ENCODE data around the gene MAN2B1.
"Not testable (repeated sequence)": the region's sequence is repeated elsewhere in the genome, so short reads cannot be mapped to it uniquely, and the experiment has no call there.

MAN2B1 gene

DNA sequence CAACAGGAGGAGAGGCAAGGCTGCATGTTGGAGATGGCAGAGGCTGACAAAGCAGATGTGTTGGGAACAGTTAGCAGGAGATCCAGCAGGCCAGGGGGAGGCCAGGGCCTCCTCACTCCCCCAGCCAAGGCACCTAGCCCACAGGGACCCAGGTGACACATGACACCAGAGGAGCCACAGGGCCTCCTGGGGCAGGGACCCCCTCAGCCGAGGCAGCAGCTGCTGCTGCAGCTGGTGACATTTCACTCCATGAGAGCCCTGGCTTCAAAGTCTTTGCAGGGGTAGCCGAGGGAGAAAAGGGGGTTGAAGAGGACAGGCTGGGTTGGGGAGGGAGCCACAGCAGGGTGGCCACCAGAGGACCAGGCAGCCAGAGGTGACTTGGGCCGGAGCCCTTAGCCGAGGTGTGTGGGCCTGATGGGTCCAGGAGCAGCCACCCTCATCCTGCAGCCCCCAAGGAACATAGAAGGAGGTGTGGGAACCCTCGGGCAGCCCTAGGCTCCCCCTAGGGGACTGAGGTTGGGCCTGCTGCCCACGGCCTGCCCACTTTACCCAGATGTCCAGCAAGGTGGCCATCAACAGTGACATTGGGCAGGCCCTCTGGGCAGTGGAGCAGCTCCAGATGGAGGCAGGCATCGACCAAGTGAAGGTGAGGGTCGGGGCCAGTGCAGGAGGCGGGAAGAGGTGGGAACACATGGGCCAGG, 21.1 kb upstream of the MAN2B1 start, which contains the start of gene GNG14:
GNG14 (plus strand) TSS at position 503 of the 701 bp plus-strand sequence; CDS start at position 554, 51 bp downstream.
- DNase-seq = no peak

DNA sequence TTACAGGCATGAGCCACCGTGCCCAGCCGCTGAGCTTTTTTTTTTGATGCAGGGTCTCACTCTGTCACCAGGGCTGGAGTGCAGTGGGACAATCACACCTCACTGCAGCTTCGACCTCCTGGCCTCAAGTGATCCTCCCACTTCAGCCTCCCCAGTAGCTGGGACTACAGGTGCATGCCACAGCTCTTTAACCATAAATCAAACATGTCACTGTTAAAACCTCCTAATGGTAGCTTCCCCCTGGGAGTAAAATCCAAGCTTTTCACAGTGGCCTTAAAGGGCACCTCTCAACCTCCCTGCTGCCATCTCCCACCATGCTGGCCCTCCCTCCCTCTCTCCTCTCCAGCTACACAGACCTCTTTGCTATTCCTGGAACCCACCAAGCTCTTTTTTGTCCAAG, 19.3 kb upstream of the MAN2B1 start:
- no peak for DNase-seq

- DNase-seq = peak; percentile 75 to 93 (median 90)
Observed at GRCh38 chr19:12681074-12681987, 14.8 kb upstream of the MAN2B1 start, which contains the start of gene DHPS. Gene DHPS, minus strand, starts transcription at chr19:12681880. Its CDS starts 114 bp downstream, at chr19:12681766.

GRCh38 chr19:12680034-12680433, 13.5 kb upstream of the MAN2B1 start:
- DNase-seq = no peak

DNA sequence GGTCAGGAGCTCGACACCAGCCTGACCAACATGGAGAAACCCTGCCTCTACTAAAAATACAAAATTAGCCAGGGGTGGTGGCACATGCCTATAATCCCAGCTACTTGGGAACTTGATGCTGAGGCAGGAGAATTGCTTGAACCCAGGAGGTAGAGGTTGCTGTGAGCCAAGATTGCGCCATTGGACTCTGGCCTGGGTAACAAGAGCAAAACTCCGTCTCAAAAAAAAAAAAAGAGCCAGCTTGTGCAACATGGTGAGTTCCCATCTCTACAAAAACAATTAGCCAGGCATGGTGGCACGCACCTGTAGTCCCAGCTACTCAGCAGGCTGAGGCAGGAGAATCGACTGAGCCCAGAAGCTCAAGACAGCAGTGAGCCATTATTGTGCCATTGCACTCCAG, 11.5 kb upstream of the MAN2B1 start:
- not testable (repeated sequence) for DNase-seq

DNA sequence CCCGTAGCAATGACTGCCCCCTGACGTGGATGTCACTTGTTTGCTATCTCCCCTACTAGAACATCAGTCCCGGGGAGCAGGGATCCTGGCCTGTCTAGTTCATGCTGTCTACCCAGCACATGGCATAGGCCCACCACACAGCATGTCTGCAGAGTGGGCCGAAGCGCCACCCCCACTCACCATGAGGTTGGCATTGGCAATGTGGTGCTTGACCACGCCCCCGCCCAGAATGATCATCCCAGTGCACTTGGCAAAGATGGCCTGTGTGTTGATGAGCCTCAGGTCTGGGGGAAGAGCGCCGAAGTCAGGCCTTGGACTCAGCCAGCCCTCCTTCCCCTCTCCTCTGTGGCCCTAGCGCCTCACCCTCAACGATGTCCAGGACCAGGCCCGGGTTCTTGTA, 10.4 kb upstream of the MAN2B1 start:
- no peak for DNase-seq

DNA sequence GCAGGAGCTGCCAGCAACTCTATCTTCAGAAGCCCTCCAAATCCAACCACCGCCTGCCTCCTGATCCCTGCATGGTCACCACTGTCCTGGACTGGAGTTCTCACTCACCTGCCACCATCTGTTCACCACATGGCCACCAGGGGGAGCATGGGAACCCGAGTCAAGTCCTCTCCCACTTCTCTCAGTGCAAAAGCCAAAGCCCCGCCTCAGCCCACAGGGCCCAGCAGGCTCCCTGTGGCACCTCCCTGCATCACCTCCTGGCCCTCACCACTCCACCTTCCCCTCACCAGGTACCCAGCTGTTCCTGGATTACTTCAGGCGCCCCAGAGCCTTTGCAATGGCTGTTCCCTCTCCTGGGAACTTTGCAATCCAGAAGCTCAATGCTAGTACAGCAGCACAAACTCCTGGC, 9.8 kb upstream of the MAN2B1 start:
- DNase-seq = peak; percentile 44 to 81 (median 72)

GRCh38 chr19:12675940-12676339, 9.4 kb upstream of the MAN2B1 start:
- no peak for DNase-seq

DNA sequence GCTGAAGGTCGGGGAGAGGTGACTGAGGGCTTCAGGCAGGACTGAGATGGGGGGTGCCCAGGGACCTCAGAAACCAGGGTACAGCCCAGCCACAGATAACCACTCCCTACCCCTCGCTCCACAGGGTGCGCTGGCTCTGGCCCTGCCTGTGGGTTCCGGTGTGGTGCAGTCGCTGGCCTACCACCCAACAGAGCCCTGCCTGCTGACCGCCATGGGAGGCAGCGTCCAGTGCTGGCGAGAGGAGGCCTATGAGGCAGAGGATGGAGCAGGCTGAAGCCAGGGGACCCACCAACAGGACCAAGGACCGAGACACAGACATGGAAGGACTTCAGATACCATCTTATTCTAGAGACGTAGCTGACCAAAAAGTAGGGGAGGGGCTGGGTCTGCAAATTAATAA, 8.9 kb upstream of the MAN2B1 start:
- no peak for DNase-seq

DNA sequence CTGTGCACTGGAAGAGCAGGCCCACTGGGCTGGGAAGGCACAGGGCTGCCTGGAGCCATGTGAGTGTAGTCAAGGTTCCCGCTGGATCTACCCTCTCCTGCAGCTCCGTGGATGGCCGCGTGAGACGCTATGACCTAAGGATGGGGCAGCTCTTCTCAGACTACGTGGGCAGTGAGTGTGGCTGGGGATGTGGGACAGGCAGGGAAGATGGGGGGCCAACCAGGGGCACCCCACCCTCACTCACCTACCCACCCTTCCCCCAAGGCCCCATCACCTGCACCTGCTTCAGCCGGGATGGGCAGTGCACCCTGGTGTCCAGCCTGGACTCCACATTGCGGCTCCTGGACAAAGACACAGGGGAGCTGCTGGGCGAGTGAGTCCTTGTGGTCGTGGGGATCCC, 6.2 kb upstream of the MAN2B1 start:
- no peak for DNase-seq

GRCh38 chr19:12670159-12670928, 3.8 kb upstream of the MAN2B1 start:
- DNase-seq = no peak

DNA sequence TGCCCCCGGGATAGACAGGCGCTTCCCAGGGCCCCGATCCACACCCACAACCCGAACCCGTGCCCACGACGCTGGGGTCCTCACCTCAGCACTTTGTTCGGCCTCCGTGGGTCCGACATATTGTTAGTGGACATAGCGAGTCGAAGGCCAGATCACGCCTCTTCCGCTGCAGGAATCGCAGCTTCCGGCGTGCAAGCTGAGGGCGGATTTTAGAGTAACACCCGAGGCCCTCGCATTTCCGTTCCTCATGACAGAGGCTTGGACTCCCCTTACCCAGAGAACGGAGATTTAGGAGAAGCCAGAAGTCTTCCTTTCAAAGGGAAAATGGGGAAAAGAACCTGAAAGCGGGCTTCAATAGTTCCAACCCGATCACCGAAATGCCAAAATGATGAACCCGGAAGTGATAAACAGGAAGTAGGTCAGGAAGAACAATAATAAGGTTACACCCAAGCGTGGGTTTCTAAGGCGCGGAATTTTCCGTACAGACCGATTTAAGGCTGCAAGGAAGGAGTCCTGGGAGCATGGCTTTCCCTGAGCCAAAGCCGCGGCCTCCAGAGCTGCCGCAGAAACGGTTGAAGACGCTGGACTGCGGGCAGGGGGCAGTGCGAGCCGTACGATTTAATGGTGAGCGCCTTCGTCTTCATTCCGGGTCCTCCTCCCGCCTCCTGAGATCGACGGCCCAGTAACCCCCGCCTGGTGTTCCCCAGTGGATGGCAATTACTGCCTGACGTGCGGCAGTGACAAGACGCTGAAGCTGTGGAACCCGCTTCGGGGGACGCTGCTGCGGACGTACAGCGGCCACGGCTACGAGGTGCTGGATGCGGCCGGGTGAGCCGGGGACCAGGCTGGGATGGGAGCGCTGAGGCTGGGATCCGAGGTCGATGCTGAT, 3.0 kb upstream of the MAN2B1 start:
- peak; percentile 62 to 91 (median 72) for DNase-seq

DNA sequence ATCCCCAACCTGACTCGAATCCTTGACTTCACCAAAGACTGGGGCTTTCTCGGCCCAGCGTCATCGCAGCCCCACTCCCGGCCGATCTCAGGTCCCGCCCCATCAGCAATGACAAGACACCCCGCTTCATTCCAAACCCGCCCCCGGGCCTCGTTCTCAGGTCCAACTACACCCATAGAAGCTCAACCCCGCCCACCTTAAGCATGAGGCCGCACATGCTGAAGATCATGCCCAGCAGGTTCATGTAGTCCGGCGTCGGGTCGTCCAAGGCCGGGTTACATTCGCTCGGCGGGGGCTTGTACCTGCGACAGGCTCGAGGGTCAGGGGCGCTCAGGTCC, 2.4 kb upstream of the MAN2B1 start:
- peak; percentile 33 to 82 (median 72) for DNase-seq

- no peak for DNase-seq
Observed at GRCh38 chr19:12668346-12668745, 1.8 kb upstream of the MAN2B1 start.

- DNase-seq = no peak
Observed at GRCh38 chr19:12667731-12668302, 1.3 kb upstream of the MAN2B1 start.

- DNase-seq = peak in 2 of 6 experiments; percentile 35 to 38
Observed at GRCh38 chr19:12665671-12666264, 774 bp downstream of the MAN2B1 start.

- peak; percentile 27 to 61 (median 42) for DNase-seq
Observed at GRCh38 chr19:12665281-12665573, 1.3 kb downstream of the MAN2B1 start.

DNA sequence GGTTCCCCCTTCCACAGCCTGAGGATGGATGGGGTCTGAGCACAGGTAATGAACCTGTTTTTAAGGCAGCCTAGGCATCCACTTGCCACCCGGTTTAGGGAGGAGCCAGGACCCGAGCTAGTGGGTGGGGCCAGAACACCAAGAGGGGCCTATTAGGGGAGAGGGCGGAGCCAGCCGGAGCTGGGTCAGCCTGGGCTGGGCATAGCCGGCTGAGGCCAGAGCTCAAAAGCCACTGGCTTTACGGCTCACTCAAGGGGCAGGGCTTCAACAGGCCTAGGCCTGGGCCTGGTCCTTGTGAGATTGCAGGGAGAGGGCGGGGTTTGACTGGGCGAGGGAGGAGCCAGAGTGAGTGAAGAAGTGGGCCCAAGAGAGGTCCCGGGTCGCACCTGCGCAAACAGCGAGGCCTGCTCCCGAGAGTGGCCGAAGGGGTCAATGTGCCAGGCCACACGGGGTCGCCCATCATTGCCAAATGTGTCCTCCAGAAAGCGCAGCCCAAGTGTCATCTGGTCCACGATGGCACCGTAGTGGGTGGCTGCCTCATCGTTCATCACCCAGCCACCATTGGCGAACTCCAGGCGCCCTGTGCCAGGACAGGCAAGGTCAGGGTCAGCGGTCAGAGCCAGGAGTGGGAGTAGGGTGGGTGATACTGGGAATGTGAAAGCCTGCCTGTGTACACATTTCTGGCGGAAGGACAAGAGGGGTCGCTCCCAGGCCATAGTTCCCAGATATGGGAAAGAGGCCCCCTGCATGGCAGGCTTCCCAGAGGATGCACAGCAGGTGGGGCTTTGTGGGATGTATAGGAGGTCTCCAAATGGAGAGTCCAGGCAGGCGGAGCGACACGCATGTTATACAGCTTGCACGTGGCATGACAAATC, 1.9 kb downstream of the MAN2B1 start:
- DNase-seq = no peak

GRCh38 chr19:12660980-12661379, 5.6 kb downstream of the MAN2B1 start:
- DNase-seq = no peak

DNA sequence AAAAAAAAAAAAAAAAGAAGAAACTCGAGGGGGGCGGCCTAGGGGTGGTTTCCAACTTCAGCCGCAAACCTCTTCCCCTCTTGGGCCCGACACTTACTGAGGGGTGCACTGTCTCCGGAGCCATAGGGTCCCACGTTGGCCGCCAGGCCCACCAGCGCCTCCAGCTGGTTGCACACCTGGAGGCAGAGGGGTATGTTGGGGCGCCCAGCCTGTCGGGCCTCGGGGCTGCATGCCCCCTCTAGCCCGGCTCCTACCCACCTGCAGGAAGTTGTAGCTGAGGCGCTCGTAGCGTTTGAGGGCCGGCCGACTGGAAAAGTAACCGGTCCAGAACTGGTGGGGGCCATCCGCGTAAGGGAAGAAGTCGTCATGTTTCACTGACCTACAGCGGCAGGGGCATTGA, 8.6 kb downstream of the MAN2B1 start:
- no peak for DNase-seq

Measured in stimulated activated naive CD4-positive, alpha-beta T cell (primary cell).